ENCODE results near the gene C1orf105.

DNA sequence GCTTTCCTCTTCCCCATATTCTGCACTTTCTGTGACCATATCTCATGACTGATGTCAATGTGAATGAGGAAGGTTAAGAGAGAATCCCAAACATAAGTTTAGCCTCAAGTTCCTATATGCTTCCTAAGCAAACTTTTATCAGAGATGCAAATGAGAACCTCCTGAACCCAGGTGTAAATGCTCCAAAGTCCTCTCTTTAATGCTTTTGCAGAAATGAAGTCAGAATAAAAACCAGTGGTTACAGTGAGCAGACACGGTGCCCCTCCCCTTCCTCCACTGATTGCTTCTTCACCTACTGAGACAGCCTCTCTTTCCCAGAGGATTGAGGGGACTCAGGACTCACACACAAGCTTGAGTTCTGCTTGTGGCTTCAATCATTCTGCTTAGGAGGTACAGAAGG lies 35.0 kb downstream of the C1orf105 start:
- TF ChIP-seq, protein P1, sequence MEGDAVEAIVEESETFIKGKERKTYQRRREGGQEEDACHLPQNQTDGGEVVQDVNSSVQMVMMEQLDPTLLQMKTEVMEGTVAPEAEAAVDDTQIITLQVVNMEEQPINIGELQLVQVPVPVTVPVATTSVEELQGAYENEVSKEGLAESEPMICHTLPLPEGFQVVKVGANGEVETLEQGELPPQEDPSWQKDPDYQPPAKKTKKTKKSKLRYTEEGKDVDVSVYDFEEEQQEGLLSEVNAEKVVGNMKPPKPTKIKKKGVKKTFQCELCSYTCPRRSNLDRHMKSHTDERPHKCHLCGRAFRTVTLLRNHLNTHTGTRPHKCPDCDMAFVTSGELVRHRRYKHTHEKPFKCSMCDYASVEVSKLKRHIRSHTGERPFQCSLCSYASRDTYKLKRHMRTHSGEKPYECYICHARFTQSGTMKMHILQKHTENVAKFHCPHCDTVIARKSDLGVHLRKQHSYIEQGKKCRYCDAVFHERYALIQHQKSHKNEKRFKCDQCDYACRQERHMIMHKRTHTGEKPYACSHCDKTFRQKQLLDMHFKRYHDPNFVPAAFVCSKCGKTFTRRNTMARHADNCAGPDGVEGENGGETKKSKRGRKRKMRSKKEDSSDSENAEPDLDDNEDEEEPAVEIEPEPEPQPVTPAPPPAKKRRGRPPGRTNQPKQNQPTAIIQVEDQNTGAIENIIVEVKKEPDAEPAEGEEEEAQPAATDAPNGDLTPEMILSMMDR (IDR thresholded peaks at IDR 0.05) = no peak
- TF ChIP-seq EP300 (IDR thresholded peaks at IDR 0.05) (no peak), POLR2AphosphoS5 (IDR thresholded peaks at IDR 0.05) (no peak), POLR2A (IDR thresholded peaks at IDR 0.05) (no peak)

Measured in gastroesophageal sphincter (tissue), 3 donors.